ENCODE data around the gene SLC52A3.

DNA sequence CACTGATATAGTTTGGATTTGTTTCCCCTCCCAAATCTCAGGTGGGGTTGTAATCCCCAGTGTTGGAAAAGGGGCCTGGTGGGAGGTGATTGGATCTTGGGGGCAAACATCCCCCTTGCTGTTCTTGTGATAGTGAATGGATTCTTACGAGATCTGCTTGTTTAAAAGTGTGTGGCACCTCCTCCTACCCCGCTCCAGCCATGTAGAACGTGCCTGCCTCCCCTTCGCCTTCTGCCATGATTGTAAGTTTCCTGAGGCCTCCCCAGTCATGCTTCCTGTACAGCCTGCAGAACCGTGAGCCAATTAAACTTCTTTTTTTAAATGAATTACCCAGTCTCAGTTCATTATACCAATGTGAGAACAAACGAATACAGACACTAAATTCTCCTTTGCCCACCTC, 26.7 kb downstream of the SLC52A3 start:
- TF ChIP-seq BHLHE40 (IDR thresholded peaks at IDR 0.05; ENCODE audit: borderline replicate concordance) (no peak), L3MBTL2 (conservative IDR thresholded peaks at IDR 0.05) (no peak), SP1 (IDR thresholded peaks at IDR 0.05) (no peak), SUZ12 (IDR thresholded peaks at IDR 0.05) (no peak), ARNT (IDR thresholded peaks at IDR 0.05) (no peak), TARDBP (IDR thresholded peaks at IDR 0.05) (no peak), FOXK2 (IDR thresholded peaks at IDR 0.05) (no peak), NFRKB (IDR thresholded peaks at IDR 0.05) (no peak)
